HG03342 (cell line): ENCODE measurements around the gene METTL23.

Source experiments
- ATAC-seq: cut with Tn5 transposase; IDR thresholded peaks from one replicate; pipeline ENCODE4 v1.9.1; 2021; ENCODE audit warnings: mild to moderate bottlenecking, moderate library complexity; ENCODE audit not compliant: unreplicated experiment

Gene METTL23

DNA sequence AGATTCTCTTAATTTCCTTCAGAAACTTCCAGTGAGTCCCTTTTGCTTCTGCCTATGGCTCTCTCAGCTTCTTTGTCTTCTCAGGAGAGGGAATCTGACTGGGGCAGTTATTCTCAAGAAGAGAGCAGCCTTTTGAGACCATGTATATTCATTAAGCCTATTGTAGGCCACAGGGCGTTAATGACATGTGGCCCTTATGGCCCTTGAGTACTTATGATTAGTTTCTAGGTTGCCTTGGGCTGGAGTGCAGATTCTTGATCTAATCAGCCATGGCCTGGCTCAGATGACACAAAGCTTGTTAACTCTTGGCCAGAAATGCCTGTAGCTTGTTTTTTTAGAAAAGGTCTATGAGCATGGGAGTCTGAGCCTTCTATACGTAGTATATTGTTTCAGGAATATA lies 28.6 kb downstream of the METTL23 start:
- no peak for ATAC-seq

DNA sequence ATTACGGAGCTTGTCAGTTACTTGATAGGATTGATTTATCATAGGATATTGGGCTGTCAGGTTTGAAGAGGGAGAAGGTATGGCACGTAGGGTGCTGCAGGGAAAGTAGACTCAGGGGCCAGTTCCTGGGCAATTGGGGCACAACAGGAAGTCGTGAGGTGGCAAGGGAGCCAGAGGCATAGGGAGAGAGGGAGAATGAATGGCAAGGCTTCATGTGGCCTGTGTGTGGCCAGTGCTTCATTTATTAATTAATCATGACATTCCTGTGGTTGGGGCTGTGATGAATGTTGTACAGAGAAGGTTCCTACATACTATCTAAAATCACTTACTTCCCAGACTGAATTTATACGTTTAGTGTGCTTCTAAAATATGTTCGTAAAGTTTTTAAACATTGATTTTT lies 30.6 kb downstream of the METTL23 start:
- no peak for ATAC-seq

DNA sequence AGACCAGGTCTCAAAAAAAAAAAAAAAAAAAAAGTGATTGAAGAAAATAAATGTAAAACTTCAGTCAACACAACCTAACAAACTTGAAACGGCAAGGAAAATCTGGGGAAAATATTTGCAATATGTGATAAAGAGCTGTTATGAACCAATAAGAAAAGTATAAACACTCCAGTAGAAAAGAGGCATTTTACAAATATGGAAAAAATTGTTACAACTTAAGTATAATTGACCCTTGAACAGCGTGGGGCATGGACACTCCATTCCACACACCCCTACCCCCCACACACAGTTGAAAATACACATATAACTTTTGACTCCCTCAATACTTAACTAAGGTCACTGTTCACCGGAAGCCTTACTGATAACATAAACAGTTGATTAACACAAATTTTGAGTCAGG lies 31.9 kb downstream of the METTL23 start:
- ATAC-seq, result no peak

DNA sequence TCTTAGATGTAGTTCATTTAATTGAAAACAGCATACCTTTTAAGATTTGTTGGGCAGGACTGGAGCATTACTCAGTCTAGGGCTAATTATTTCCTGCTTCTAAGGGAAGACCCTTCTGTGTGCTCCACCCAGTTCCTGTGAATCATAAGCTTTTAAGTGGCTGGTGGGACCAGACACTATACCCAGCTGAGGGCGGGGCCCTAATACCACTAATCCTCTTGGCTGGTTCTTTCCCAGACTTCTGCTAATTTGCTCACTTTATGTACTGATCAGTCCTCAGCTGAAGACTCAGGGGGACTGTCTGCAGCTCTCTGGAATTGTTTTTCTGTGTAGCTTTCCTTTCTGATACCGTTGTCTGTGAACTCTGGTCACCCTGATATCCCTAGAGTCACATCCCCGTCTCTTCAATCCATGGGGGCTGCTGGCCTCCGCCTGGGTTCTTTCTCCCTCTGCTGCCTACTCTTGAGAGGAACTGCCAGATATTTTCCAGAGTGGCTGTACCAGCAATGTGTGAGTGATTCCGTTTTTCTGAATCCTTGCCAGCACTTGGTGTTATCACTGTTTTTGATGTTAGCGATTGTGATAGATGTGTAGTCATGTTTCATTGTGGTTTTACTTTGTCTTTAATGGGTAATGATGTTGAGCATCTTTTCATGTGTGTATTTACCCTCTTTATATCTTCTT lies 46.3 kb downstream of the METTL23 start:
- ATAC-seq, result no peak

DNA sequence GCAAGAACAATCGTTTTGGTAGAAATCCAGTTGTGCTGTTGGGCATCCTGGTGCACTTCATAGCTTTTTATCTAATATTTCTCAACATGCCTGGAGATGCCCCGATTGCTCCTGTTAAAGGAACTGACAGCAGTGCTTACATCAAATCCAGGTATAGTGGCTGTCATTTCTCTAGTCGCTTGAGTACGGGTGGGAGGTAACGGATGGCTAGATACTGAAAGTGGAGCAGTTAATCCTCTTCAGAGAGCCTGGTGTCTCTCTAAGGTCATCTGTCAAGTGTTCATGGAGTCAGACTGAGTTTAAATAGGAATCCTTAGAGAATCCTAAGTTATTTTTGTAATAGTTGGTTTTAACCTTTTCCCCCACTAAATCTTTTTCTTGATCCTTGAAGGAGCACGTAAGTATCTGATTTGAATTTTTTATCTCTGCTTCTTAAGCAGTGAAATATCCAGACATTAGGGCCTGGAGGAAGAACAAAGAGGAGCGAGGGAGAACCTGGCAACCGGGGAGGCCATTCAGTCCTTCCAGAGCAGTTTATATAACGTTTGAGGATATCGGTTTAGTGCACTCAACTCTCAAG lies 48.5 kb downstream of the METTL23 start:
- ATAC-seq, result no peak

DNA sequence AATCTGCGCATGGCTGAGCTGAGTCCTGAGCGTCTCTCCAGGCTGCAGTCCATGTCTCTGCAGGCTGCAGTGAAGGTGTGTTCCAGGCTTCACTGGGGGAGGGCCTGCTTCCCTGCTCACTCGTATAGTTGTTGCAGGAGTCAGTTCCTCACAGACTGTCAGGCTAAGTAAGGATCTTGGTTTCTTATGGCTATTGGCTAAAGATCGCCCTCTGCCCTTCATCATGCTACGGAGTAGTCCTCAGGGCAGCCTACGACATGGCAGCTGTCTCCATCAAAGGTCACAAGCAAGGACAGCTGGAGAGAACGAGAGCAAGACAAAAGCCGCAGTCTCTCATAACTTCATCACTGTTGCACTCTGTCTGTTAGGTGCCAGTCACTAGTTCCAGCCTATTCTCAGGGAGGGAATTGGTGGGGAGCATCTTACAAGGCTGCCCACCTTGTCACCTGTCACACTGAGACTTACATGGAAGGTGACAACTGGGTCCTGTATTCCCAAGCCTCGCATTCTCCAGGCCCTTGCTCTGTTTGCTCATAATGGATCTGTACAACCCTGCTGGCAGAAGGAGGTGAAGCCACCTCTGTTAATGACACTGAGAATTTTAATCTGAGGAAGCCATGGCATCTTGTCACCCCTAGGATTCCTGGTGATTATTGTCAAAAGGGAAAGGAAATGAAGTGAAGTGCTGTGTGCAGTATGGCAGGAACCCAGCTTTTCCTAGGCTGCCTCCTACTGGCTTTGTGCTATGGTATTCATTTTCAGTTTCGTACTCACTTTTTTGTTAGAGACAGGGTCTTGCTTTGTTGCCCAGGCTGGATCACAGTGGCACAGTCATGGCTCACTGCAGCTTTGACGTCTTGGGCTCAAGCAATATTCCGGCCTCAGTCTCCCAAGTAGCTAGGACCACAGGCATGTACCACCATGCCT lies 54.7 kb downstream of the METTL23 start:
- ATAC-seq, result no peak

DNA sequence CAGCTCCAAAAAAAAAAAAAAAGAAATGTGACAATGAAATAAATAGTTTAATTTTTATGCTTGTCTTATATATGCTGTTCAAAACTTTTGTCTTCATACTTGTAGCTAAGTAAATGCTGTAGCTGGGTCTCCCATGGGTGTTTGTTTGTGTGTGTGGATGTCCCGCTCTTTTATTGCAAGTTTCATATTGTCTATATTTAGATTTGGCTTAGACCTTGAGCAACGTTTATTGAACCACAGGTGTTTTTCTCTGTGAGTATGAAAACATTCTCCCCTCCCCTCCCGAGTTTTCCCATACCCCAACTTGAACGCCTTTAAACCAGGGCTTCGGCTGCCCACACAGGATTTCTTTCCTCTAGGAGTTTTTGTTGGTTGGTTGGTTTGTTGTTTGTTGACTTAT lies 56.5 kb downstream of the METTL23 start:
- no peak for ATAC-seq
